Uterus (tissue), 4 donors: ENCODE results near the gene ACAD10. TPM values are rescaled to one million over a fixed set of nuclear protein-coding genes. Genes with fewer than 3 reads are reported as not detected.
"Not testable (repeated sequence)": the region's sequence is repeated elsewhere in the genome, so short reads cannot be mapped to it uniquely, and the experiment has no call there.

Experiments used
- DNase-seq, 2 donors: peaks; one replicate each; pipeline ENCODE4 v3.0.0-alpha.2; 2019 to 2020
- H3K27ac ChIP-seq, 2 donors: fragments of 200-600 bp; sonication (generic); 1 replicate in 1 of 2; 2 replicates in 1 of 2; pipeline ENCODE4 v1.5.1; 2016 to 2018
- H3K27me3 ChIP-seq, 2 donors: fragments of 200-600 bp; sonication (generic); one replicate each; pipeline ENCODE4 v1.5.1; 2018 to 2019; ENCODE audit warnings: control low read depth in 1 of 2
- H3K36me3 ChIP-seq, 2 donors: fragments of 200-600 bp; sonication (generic); one replicate each; pipeline ENCODE4 v1.5.1; 2019; ENCODE audit warnings: control low read depth in 1 of 2
- H3K4me1 ChIP-seq, 2 donors: fragments of 200-600 bp; sonication (generic); one replicate each; pipeline ENCODE4 v1.5.1; 2018 to 2019; ENCODE audit warnings: control low read depth in 1 of 2
- H3K4me3 ChIP-seq, 2 donors: fragments of 200-600 bp; sonication (generic); 1 replicate in 1 of 2; 2 replicates in 1 of 2; pipeline ENCODE4 v1.5.1; 2018 to 2019; ENCODE audit warnings: mild to moderate bottlenecking in 1 of 2
- H3K9me3 ChIP-seq, 2 donors: fragments of 200-600 bp; sonication (generic); one replicate each; pipeline ENCODE4 v1.5.1; 2019; ENCODE audit warnings: control low read depth in 1 of 2
- CTCF ChIP-seq, 4 experiments: fragments of 200-600 bp in 2 of 4; fragments of 450-650 bp in 2 of 4; sonication (generic) in 2 of 4; IDR thresholded peaks; one replicate each; pipeline ENCODE4 v1.5.1; 2016 to 2019; ENCODE audit warnings: antibody characterized with exemption in 4 of 4, mild to moderate bottlenecking in 2 of 4, moderate library complexity in 1 of 4
- POLR2A ChIP-seq, 2 donors: fragments of 450-650 bp; IDR thresholded peaks; one replicate each; pipeline ENCODE4 v1.6.1; 2016; ENCODE audit warnings: antibody characterized with exemption in 2 of 2, mild to moderate bottlenecking in 1 of 2, moderate library complexity in 1 of 2
- intact Hi-C: fragments of 100-400 bp; cut with DNase I; formaldehyde crosslinking; loops from one replicate; pipeline ENCODE4 v1.15.1; 2023; ENCODE audit warnings: low total_unique reads
- total RNA-seq, 4 donors: library from RNA; depleted of rRNA in 3 of 4; stranded (reverse); fragments of >200 nt in 3 of 4; gene quantifications; one replicate each; pipeline versions ENCODE4 v1.1.0 to v1.2.4, GENCODE V29; 2014 to 2023
- donor health status: DM: yes; HTN: yes; CAD: no.

Gene ACAD10
- total RNA-seq, 4 donors from 2014 or later, result 19.4 to 46.4 (median 26.7) TPM

DNA sequence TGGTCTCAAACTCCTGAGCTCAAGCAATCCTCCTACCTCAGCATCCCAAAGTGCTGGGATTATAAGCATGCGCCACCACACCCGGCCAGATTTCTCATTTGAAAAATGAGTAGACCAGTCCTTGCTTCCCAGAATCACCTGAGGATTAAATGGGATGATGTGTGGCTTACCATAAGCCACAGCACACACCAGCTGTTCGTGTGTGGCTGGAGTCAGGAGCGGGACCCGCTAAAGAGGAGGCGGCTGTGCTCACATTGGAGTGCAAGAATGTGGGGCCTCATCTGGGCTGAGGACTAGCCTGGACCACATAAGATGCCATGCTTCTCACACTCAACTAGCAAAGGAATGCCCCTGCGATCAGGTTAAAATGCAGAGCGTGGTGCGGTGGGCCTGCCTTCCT lies 74.1 kb downstream of the ACAD10 start:
- Histone ChIP-seq H3K9me3 (no peaks in the 10 kb centered on the region), H3K27ac (no peak overlapping the region), H3K27me3 (no peaks in the 10 kb centered on the region), H3K36me3 (no peaks in the 10 kb centered on the region), H3K4me3 (no peak overlapping the region), H3K4me1 (no peaks in the 10 kb centered on the region)
- intact Hi-C loops, result loop anchor here (5.0 kb wide), 1 partner anchor 52 kb away; no protein-coding TSS in a partner anchor
- DNase-seq, result no peak
- no peak for TF ChIP-seq CTCF (IDR thresholded peaks at IDR 0.05)
- TF ChIP-seq POLR2A (IDR thresholded peaks at IDR 0.05), result no peak

DNA sequence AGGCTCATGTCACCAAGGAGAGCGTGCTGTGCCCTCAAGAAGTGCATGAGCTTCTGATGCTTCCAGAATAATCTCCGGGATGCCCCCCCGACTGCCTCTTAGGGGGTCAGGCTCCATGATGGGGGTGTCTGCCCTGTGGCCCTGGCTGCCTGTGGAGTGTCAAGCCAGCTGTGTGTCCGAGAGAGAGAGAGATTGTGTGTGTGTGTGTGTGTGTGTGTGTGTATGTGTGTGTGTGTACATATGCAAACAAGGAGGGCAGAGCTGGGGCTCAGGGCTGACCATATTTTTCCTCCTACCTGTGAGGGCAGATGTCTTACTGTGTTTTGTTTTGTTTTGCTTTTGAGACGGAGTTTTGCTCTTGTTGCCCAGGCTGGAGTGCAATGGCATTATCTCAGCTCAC lies 75.2 kb downstream of the ACAD10 start:
- intact Hi-C loops, result no loop called here
- TF ChIP-seq CTCF (IDR thresholded peaks at IDR 0.05) (no peak), POLR2A (IDR thresholded peaks at IDR 0.05) (no peak)
- Histone ChIP-seq H3K9me3 (no peaks in the 10 kb centered on the region), H3K4me1 (no peaks in the 10 kb centered on the region), H3K4me3 (no peak overlapping the region), H3K36me3 (no peaks in the 10 kb centered on the region), H3K27me3 (no peaks in the 10 kb centered on the region), H3K27ac (no peak overlapping the region)
- no peak for DNase-seq

DNA sequence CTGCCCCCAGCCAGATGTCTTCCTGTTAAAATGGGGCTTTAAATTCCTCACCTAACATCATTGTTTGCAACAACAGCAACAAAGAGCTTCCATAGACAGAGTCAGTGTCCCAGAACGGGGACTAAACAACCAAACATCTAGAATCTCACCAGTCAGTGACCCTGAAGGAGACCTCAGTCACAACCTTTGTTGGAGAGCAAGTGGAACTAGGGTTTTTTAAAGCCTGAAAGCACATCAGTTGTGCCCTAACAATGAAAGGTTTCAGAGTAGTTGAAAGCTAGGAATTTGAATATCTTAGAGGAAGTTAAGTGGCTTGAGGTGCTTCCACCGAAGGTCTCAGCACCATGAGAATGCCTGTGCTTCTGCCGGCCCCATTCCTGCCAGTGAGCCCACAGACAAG lies 75.9 kb downstream of the ACAD10 start:
- H3K4me3 ChIP-seq, result no peak overlapping the region
- H3K27me3 ChIP-seq, result no peaks in the 10 kb centered on the region
- H3K36me3 ChIP-seq, result no peaks in the 10 kb centered on the region
- no peaks in the 10 kb centered on the region for H3K9me3 ChIP-seq
- no peaks in the 10 kb centered on the region for H3K4me1 ChIP-seq
- no peak for TF ChIP-seq CTCF (IDR thresholded peaks at IDR 0.05)
- TF ChIP-seq POLR2A (IDR thresholded peaks at IDR 0.05), result no peak
- DNase-seq, result no peak
- H3K27ac ChIP-seq, result no peak overlapping the region
- intact Hi-C loops, result no loop called here

DNA sequence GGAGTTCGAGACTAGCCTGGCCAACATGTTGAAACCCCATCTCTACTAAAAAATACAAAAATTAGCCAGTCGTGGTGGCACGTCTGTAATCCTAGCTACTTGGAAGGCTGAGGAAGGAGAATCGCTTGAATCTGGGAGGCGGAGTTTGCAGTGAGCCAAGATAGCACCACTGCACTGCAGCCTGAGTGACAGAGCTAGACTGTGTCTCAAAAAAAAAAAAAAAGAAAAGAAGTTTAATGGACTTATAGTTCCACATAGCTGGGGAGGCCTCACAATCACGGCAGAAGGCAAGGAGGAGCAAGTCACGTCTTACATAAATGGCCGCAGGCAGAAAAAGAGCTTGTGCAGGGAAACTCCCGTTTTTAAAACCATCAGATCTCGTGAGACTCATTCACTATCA lies 77.7 kb downstream of the ACAD10 start:
- H3K36me3 ChIP-seq, result not testable (repeated sequence)

GRCh38 chr12:111764120-111764821 lies 78.4 kb downstream of the ACAD10 start:
- no peak for DNase-seq
- TF ChIP-seq CTCF (IDR thresholded peaks at IDR 0.05) (no peak), POLR2A (IDR thresholded peaks at IDR 0.05) (no peak)
- intact Hi-C loops, result no loop called here
- Histone ChIP-seq H3K36me3 (no peaks in the 10 kb centered on the region), H3K4me3 (no peak overlapping the region), H3K9me3 (no peaks in the 10 kb centered on the region), H3K4me1 (peaks cover 8 to 9% of the 10 kb centered on the region in 2 donors), H3K27me3 (no peaks in the 10 kb centered on the region), H3K27ac (no peak overlapping the region)

More for the DNA sequence above, 77.7 kb downstream of the ACAD10 start:
- H3K4me1 ChIP-seq, H3K4me3 ChIP-seq, H3K27ac ChIP-seq, DNase-seq, H3K9me3 ChIP-seq, H3K27me3 ChIP-seq, intact Hi-C loops: not testable (repeated sequence)
